IMR-90 (cell line): ENCODE measurements around the gene MRC1. TPM values are rescaled to one million over a fixed set of nuclear protein-coding genes. Genes with fewer than 3 reads are reported as not detected.

Source experiments
- ATAC-seq: fragments of 200-7000 bp; cut with Tn5 transposase; 2 replicates; pipeline ENCODE4 v1.9.1; 2020; ENCODE audit warnings: low read depth, mild to moderate bottlenecking, moderate library complexity
- BruUV-seq: library from RNA; stranded (reverse); fragments of 400-500 nt; replicated peaks from 2 replicates; lab custom pipeline; 2021; lab: Mats Ljungman, UMichigan
- CTCF ChIA-PET: fragments of 300-600 bp; formaldehyde crosslinking; extraction: SDS; loops from one replicate; lab custom pipeline; 2021; ENCODE audit warnings: antibody characterized with exemption; lab: Yijun Ruan, JAX
- POLR2A ChIA-PET: fragments of 300-600 bp; sonication (Branson Sonifier 250); formaldehyde crosslinking; loops from one replicate; lab custom pipeline; 2022; ENCODE audit warnings: antibody characterized with exemption; ENCODE audit not compliant: unreplicated experiment; lab: Charles Lee
- DNase-seq: peaks from one replicate; pipeline ENCODE4 v3.0.0; 2013
- H2AFZ ChIP-seq: replicated peaks from 2 replicates; pipeline ENCODE3; 2013; ENCODE audit warnings: low read length, mild to moderate bottlenecking; ENCODE audit not compliant: poor library complexity
- H2AK5ac ChIP-seq: 2 replicates; pipeline ENCODE4 v1.6.1; 2013; ENCODE audit warnings: low read depth, low read length, inconsistent platforms
- H2AK9ac ChIP-seq: replicated peaks from 2 replicates; pipeline ENCODE3; 2013; ENCODE audit warnings: mild to moderate bottlenecking, low read depth, low read length, moderate library complexity; ENCODE audit not compliant: poor library complexity
- H2BK120ac ChIP-seq: 2 replicates; pipeline ENCODE4 v1.6.1; 2013; ENCODE audit warnings: low read depth, low read length, inconsistent platforms
- H2BK15ac ChIP-seq: 3 replicates; pipeline ENCODE4 v1.6.1; 2013; ENCODE audit warnings: low read depth, low read length, inconsistent platforms
- H2BK20ac ChIP-seq: 2 replicates; pipeline ENCODE4 v1.6.1; 2013; ENCODE audit warnings: low read depth, mild to moderate bottlenecking, inconsistent platforms, low read length, moderate library complexity
- H2BK5ac ChIP-seq: 2 replicates; pipeline ENCODE4 v1.6.1; 2013; ENCODE audit warnings: mild to moderate bottlenecking, low read depth, low read length, inconsistent platforms; ENCODE audit not compliant: poor library complexity, severe bottlenecking
- H3K14ac ChIP-seq: replicated peaks from 2 replicates; pipeline ENCODE4 v1.6.1; 2013; ENCODE audit warnings: low read depth, low read length, inconsistent platforms
- H3K18ac ChIP-seq: 2 replicates; pipeline ENCODE4 v1.6.1; 2013; ENCODE audit warnings: low read depth, low read length, control low read depth
- H3K23ac ChIP-seq: 2 replicates; pipeline ENCODE4 v1.6.1; 2013; ENCODE audit warnings: low read depth, low read length, inconsistent platforms
- H3K27ac ChIP-seq: 2 replicates; pipeline ENCODE4 v1.5.1; 2013; ENCODE audit warnings: mild to moderate bottlenecking, control low read depth, low read length; ENCODE audit not compliant: insufficient read depth
- H3K27me3 ChIP-seq: 2 replicates; pipeline ENCODE4 v1.6.1; 2013; ENCODE audit warnings: low read length; ENCODE audit not compliant: control insufficient read depth, insufficient read depth
- H3K36me3 ChIP-seq: 2 replicates; pipeline ENCODE4 v1.6.1; 2013; ENCODE audit warnings: low read length, mixed read lengths; ENCODE audit not compliant: control insufficient read depth, insufficient read depth
- H3K4ac ChIP-seq: 2 replicates; pipeline ENCODE4 v1.6.1; 2013; ENCODE audit warnings: low read depth, low read length, inconsistent platforms
- H3K4me1 ChIP-seq: 2 replicates; pipeline ENCODE4 v1.6.1; 2013; ENCODE audit warnings: low read length, mixed read lengths; ENCODE audit not compliant: control insufficient read depth, insufficient read depth
- H3K4me2 ChIP-seq: 2 replicates; pipeline ENCODE4 v1.6.1; 2013; ENCODE audit warnings: low read depth, mild to moderate bottlenecking, control low read depth, low read length, moderate library complexity
- H3K4me3 ChIP-seq: 2 replicates; pipeline ENCODE4 v1.5.1; 2013; ENCODE audit warnings: low read depth, mild to moderate bottlenecking, control low read depth, low read length, moderate library complexity; ENCODE audit not compliant: insufficient read depth
- H3K56ac ChIP-seq: 2 replicates; pipeline ENCODE4 v1.6.1; 2013; ENCODE audit warnings: low read length, inconsistent platforms; ENCODE audit not compliant: insufficient read depth; ENCODE audit errors: extremely low read depth
- H3K79me1 ChIP-seq, 2 experiments: 2 replicates each; pipeline ENCODE4 v1.6.1; 2013; ENCODE audit warnings: low read length in 2 of 2, inconsistent platforms in 1 of 2, low read depth in 1 of 2
- H3K9ac ChIP-seq: 2 replicates; pipeline ENCODE4 v1.6.1; 2013; ENCODE audit warnings: low read depth, low read length, control low read depth
- H3K9me1 ChIP-seq: 2 replicates; pipeline ENCODE4 v1.6.1; 2013; ENCODE audit warnings: low read length, inconsistent platforms; ENCODE audit not compliant: insufficient read depth
- H3K9me3 ChIP-seq: 2 replicates; pipeline ENCODE4 v1.6.1; 2013; ENCODE audit warnings: low read length; ENCODE audit not compliant: control insufficient read depth, insufficient read depth
- H4K20me1 ChIP-seq: 2 replicates; pipeline ENCODE4 v1.6.1; 2013; ENCODE audit warnings: low read length, inconsistent platforms; ENCODE audit not compliant: insufficient read depth
- H4K5ac ChIP-seq: 2 replicates; pipeline ENCODE4 v1.6.1; 2013; ENCODE audit warnings: mild to moderate bottlenecking, low read depth, low read length, control low read depth
- H4K8ac ChIP-seq, 2 experiments: 2 replicates each; pipeline ENCODE4 v1.6.1; 2013; ENCODE audit warnings: low read depth in 2 of 2, low read length in 2 of 2, control low read depth in 1 of 2, inconsistent platforms in 1 of 2
- H4K91ac ChIP-seq: 2 replicates; pipeline ENCODE4 v1.6.1; 2013; ENCODE audit warnings: low read depth, low read length, inconsistent platforms; ENCODE audit not compliant: insufficient read depth
- BHLHE40 ChIP-seq: fragments of 150-350 bp; IDR thresholded peaks from 2 replicates; pipeline ENCODE4 v1.6.1; 2016; ENCODE audit warnings: mild to moderate bottlenecking, low read depth, low read length
- MAZ ChIP-seq: IDR thresholded peaks from 2 replicates; pipeline ENCODE4 v1.6.1; 2012; ENCODE audit warnings: low read depth, mild to moderate bottlenecking, low read length, improper control_type of control experiment, moderate library complexity, borderline replicate concordance
- NFE2L2 ChIP-seq: fragments of 150-350 bp; IDR thresholded peaks from 2 replicates; pipeline ENCODE4 v1.6.1; 2016; ENCODE audit warnings: low read depth, mild to moderate bottlenecking, low read length
- RCOR1 ChIP-seq: IDR thresholded peaks from 2 replicates; pipeline ENCODE4 v1.6.1; 2012; ENCODE audit warnings: mild to moderate bottlenecking, low read length, improper control_type of control experiment; ENCODE audit not compliant: insufficient replicate concordance
- WGBS, 2 experiments: methylation state at CpG; one replicate each; pipeline versions ENCODE4 v1.1.5 to v1.1.7; 2013; ENCODE audit warnings: missing lambda C conversion rate in 2 of 2; ENCODE audit not compliant: insufficient read length in 1 of 2; ENCODE audit errors: extremely low coverage in 2 of 2; 5-methylcytosine and 5-hydroxymethylcytosine counted together
- dilution Hi-C: fragments of 300-500 bp; cut with HindIII; formaldehyde crosslinking; loops from one replicate; pipeline ENCODE4 v1.14.3; 2018; ENCODE audit warnings: low sequenced_read_pairs; ENCODE audit not compliant: unreplicated experiment
- in situ Hi-C: fragments of 300-500 bp; cut with MboI; formaldehyde crosslinking; loops from 3 replicates; pipeline ENCODE4 v1.14.3; 2019; ENCODE audit warnings: low sequenced_read_pairs, inconsistent platforms, mixed read lengths
- intact Hi-C: fragments of 100-400 bp; cut with micrococcal nuclease; formaldehyde crosslinking; loops from 2 replicates; pipeline ENCODE4 v1.10.0; 2022
- polyA plus RNA-seq, 3 experiments: library from polyadenylated mRNA; depleted of rRNA; stranded (reverse); fragments of >200 nt; gene quantifications; 2 replicates each; pipeline ENCODE4 v1.2.3, GENCODE V29; 2012; ENCODE audit warnings: low replicate concordance in 1 of 3
- total RNA-seq: library from RNA; depleted of rRNA; stranded (reverse); fragments of >200 nt; gene quantifications from 2 replicates; pipeline ENCODE4 v1.2.3, GENCODE V29; 2012

Gene MRC1
- total and polyA plus RNA-seq, 2 of the 4 experiments (the other 2 are of a cell fraction), result not detected

- H3K4me3 ChIP-seq, result no peak overlapping the region
- no peak overlapping the region for H3K4ac ChIP-seq
- H4K91ac ChIP-seq, result no peak overlapping the region
- intact Hi-C loops, result no loop called here
- H3K9ac ChIP-seq, result no peak overlapping the region
- no peak overlapping the region for H2BK5ac ChIP-seq
- no peaks in the 10 kb centered on the region for H3K4me1 ChIP-seq
- no peak for TF ChIP-seq RCOR1
- TF ChIP-seq NFE2L2, result no peak
- TF ChIP-seq MAZ, result no peak
- no peak for TF ChIP-seq BHLHE40
- DNase-seq, result no peak
- no peaks in the 10 kb centered on the region for H3K79me1 ChIP-seq
- H3K4me2 ChIP-seq, result no peak overlapping the region
- H2AK9ac ChIP-seq, result no peak overlapping the region
- no peaks in the 10 kb centered on the region for H3K36me3 ChIP-seq
- H3K27ac ChIP-seq, result no peak overlapping the region
- no peak overlapping the region for H2BK120ac ChIP-seq
- H2BK15ac ChIP-seq, result no peak overlapping the region
- H3K27me3 ChIP-seq, result peaks cover 9% of the 10 kb centered on the region
- H4K5ac ChIP-seq, result no peak overlapping the region
- H3K18ac ChIP-seq, result no peak overlapping the region
- no TSS peak for BruUV-seq
- ChIA-PET CTCF (no interaction called here), POLR2A (no interaction called here)
- no peak overlapping the region for H2AFZ ChIP-seq
- H4K8ac ChIP-seq, result no peak overlapping the region
- ATAC-seq, result no peak
- H2AK5ac ChIP-seq, result no peak overlapping the region
- no peaks in the 10 kb centered on the region for H3K9me3 ChIP-seq
- no peak overlapping the region for H3K56ac ChIP-seq
- no peak overlapping the region for H3K14ac ChIP-seq
- no peaks in the 10 kb centered on the region for H3K9me1 ChIP-seq
- dilution Hi-C loops, result no loop called here
- H2BK20ac ChIP-seq, result no peak overlapping the region
- H3K23ac ChIP-seq, result no peak overlapping the region
- no peaks in the 10 kb centered on the region for H4K20me1 ChIP-seq
- no CpG with 5 or more reads among the region's 5 CpGs for WGBS, 2 experiments
- in situ Hi-C loops, result no loop called here
Measured at GRCh38 chr10:17878896-17879295, 69.7 kb downstream of the MRC1 start.
